Measurements from ENCODE around the gene SEC22A.

The SEC22A gene

GRCh38 chr3:123305192-123305591 is 103.4 kb downstream of the SEC22A start:
- no peak for DNase-seq (ENCODE audit: low read depth in 2 of 2)

GRCh38 chr3:123307064-123307463 is 105.3 kb downstream of the SEC22A start:
- DNase-seq (ENCODE audit: low read depth in 2 of 2): no peak

GRCh38 chr3:123310186-123310585 is 108.4 kb downstream of the SEC22A start:
- no peak for DNase-seq (ENCODE audit: low read depth in 2 of 2)

- DNase-seq (ENCODE audit: low read depth in 2 of 2): no peak
Observed at GRCh38 chr3:123310741-123311140, 109.0 kb downstream of the SEC22A start.

GRCh38 chr3:123311201-123311600 is 109.5 kb downstream of the SEC22A start:
- no peak for DNase-seq (ENCODE audit: low read depth in 2 of 2)

GRCh38 chr3:123312331-123313265 is 110.9 kb downstream of the SEC22A start:
- no peak for DNase-seq (ENCODE audit: low read depth in 2 of 2)

GRCh38 chr3:123313889-123314288 is 112.1 kb downstream of the SEC22A start:
- DNase-seq (ENCODE audit: low read depth in 2 of 2): no peak

- no peak for DNase-seq (ENCODE audit: low read depth in 2 of 2)
Observed at GRCh38 chr3:123314359-123315270, 112.9 kb downstream of the SEC22A start.

- no peak for DNase-seq (ENCODE audit: low read depth in 2 of 2)
Observed at GRCh38 chr3:123315271-123315595, 113.5 kb downstream of the SEC22A start.

- no peak for DNase-seq (ENCODE audit: low read depth in 2 of 2)
Observed at GRCh38 chr3:123317716-123318115, 116.0 kb downstream of the SEC22A start.

GRCh38 chr3:123318374-123318773 is 116.6 kb downstream of the SEC22A start:
- no peak for DNase-seq (ENCODE audit: low read depth in 2 of 2)

GRCh38 chr3:123319760-123320159 is 118.0 kb downstream of the SEC22A start:
- no peak for DNase-seq (ENCODE audit: low read depth in 2 of 2)

GRCh38 chr3:123320221-123320620 is 118.5 kb downstream of the SEC22A start:
- DNase-seq (ENCODE audit: low read depth in 2 of 2): no peak

GRCh38 chr3:123321806-123322205 is 120.1 kb downstream of the SEC22A start:
- no peak for DNase-seq (ENCODE audit: low read depth in 2 of 2)

- no peak for DNase-seq (ENCODE audit: low read depth in 2 of 2)
Observed at GRCh38 chr3:123322866-123323265, 121.1 kb downstream of the SEC22A start.

All from stimulated activated CD8-positive, alpha-beta memory T cell treated with anti-CD3 and anti-CD28 coated beads, Interleukin-15, amount 100 ng/mL, for 4 hours (primary cell).